Heart right ventricle (tissue), 16 donors: Measurements from ENCODE around the gene SLC44A5. TPM values are rescaled to one million over a fixed set of nuclear protein-coding genes. Genes with fewer than 3 reads are reported as not detected.

Experiments
- ATAC-seq, 8 donors: fragments of 200-7000 bp; cut with Tn5 transposase; one replicate each; pipeline ENCODE4 v1.9.1; 2020; ENCODE audit warnings: mild to moderate bottlenecking in 8 of 8, moderate library complexity in 8 of 8, moderate number of reproducible peaks in 1 of 8
- DNase-seq, 2 donors: peaks; one replicate each; pipeline ENCODE4 v3.0.0-alpha.2; 2020
- H3K27ac ChIP-seq, 10 donors: fragments of 200-600 bp; sonication (generic) in 2 of 10; one replicate each; pipeline versions ENCODE4 v1.5.0 to v1.8.0; 2020 to 2022; ENCODE audit warnings: mild to moderate bottlenecking in 3 of 10
- H3K27me3 ChIP-seq, 7 donors: fragments of 200-600 bp; one replicate each; pipeline ENCODE4 v1.8.0; 2021 to 2022; ENCODE audit warnings: mild to moderate bottlenecking in 2 of 7
- H3K36me3 ChIP-seq, 9 donors: fragments of 200-600 bp; sonication (generic) in 1 of 9; one replicate each; pipeline versions ENCODE4 v1.5.0 to v1.8.0; 2020 to 2022; ENCODE audit warnings: mild to moderate bottlenecking in 2 of 9
- H3K4me1 ChIP-seq, 9 donors: fragments of 200-600 bp; sonication (generic) in 1 of 9; one replicate each; pipeline versions ENCODE4 v1.5.0 to v1.8.0; 2020 to 2022; ENCODE audit warnings: mild to moderate bottlenecking in 4 of 9
- H3K4me3 ChIP-seq, 10 donors: fragments of 200-600 bp; sonication (generic) in 2 of 10; one replicate each; pipeline versions ENCODE4 v1.5.0 to v1.8.0; 2020 to 2022; ENCODE audit warnings: mild to moderate bottlenecking in 7 of 10, moderate library complexity in 2 of 10
- H3K9me3 ChIP-seq, 11 donors: fragments of 200-600 bp in 10 of 11; sonication (generic) in 2 of 11; one replicate each; pipeline versions ENCODE4 v1.5.0 to v1.8.0; 2013 to 2022; ENCODE audit warnings: mild to moderate bottlenecking in 2 of 11, control low read depth in 1 of 11, moderate library complexity in 1 of 11
- CTCF ChIP-seq, 9 donors: fragments of 200-600 bp; sonication (generic) in 2 of 9; IDR thresholded peaks; one replicate each; pipeline versions ENCODE4 v1.5.0 to v1.8.0; 2021 to 2022; ENCODE audit warnings: antibody characterized with exemption in 9 of 9, mild to moderate bottlenecking in 5 of 9, moderate library complexity in 1 of 9
- WGBS, 2 donors: extraction: QIAGEN DNeasy Blood & Tissue Kit; methylation state at CpG; one replicate each; pipeline ENCODE4 v1.1.7; 2013; ENCODE audit warnings: inconsistent platforms in 1 of 2; 5-methylcytosine and 5-hydroxymethylcytosine counted together
- intact Hi-C, 10 donors: fragments of 100-400 bp; cut with DNase I; formaldehyde crosslinking; loops; one replicate each; pipeline versions ENCODE4 v1.11.1 to v1.14.2; 2022
- polyA plus RNA-seq, 2 donors: library from polyadenylated mRNA; stranded (reverse); fragments of 200-250 nt; gene quantifications; one replicate each; pipeline ENCODE4 v1.2.3, GENCODE V29; 2013
- total RNA-seq, 10 donors: library from RNA; stranded (reverse); fragmentation: NEBNext Ultra II Directional in 3 of 10; extraction: Animal tissue kit (Norgen Biotek cat#: 25700) in 3 of 10; gene quantifications; one replicate each; pipeline versions ENCODE4 v1.2.1 to v1.2.4, GENCODE V29; 2021 to 2023
- donor health status: Arrhythmogenic right ventricular cardiomyopathy.
- donor health status: ischemic (EF 13 %, LVEDD 7.1; RV severe dilation, severe dysfunction).
- donor health status: healthy with polysubstance abuse.
- donor health status: DM: no; HTN: yes; CAD: no.
- donor health status: DM: no; HTN: no; CAD: no.
- donor health status: ischemic (EF 25% LVEDD 6.9; RV normal size, moderate dysfunction).
- donor health status: ischemic (EF 25% LVEDD 5.7; RV mildly dilated, moderate dysfunction).
- donor health status: healthy.
- donor health status: DM: yes; HTN: yes; CAD: no.
- donor health status: Ischemic cardiomyopathy.
- donor health status: ischemic (EF 35%, LVEDD 5.7; RV mildly dilated, moderate dysfunction).
- donor health status: nonischemic (EF 11% LVEDD 7.7; RV severe dilation, severe dysfunction).
- donor health status: DM: yes; HTN: yes; CAD: no.
- donor health status: PGD.
- donor health status: ischemic (EF 29% LVEDD 5.4; RV normal size, mild dysfunction).
- donor health status: nonischemic (EF 23%, LVEDD 6.1; RV moderate dilation, normal function).

Gene SLC44A5
- total and polyA plus RNA-seq, 12 donors, result 0.10 to 4.8 (median 1.5) TPM

GRCh38 chr1:75521658-75522057, 89.3 kb downstream of the SLC44A5 start:
- Histone ChIP-seq H3K27me3 (no peaks in the 10 kb centered on the region), H3K27ac (peak overlapping the region in 1 of 10 donors; percentile 43), H3K9me3 (no peaks in the 10 kb centered on the region), H3K36me3 (no peaks in the 10 kb centered on the region), H3K4me1 (peaks cover 0 to 4% (median 0%) of the 10 kb centered on the region in 9 donors), H3K4me3 (no peak overlapping the region)
- DNase-seq (no peak), ATAC-seq (peak in 1 of 8 donors; percentile 47)
- no peak for TF ChIP-seq CTCF (IDR thresholded peaks at IDR 0.05)
- intact Hi-C loops, result no loop called here
- 32 to 59% methylated on average over 3 of the region's 3 CpGs for WGBS, 2 donors

DNA sequence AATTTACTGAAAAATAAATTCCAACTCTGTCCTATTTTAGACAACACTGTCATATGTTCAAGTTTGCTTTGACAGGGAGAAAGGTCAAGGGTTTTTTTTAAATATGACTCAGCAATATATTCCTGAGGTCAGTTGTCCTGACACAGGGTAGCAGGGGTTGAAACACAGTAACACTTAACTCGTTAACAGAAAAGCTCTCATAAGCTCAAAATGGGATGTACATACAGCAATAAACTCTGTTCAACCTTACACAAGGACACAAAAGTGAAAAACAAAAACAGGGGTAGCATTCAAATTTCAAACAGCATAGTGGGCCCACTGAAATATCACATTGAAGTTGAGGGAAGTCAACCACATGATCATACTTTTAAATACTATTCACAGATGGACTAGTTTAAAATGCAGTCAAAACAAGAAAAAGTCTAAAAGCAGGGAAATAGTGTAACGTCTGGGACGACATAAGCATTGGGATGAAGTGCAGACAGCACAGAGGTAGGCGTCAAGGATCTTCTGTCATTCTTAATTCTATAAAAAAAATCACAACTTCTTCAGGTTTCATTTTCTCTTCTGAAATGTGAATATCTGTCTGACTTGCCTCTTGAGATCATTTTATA, 89.9 kb downstream of the SLC44A5 start:
- Histone ChIP-seq H3K27me3 (no peaks in the 10 kb centered on the region), H3K4me3 (no peak overlapping the region), H3K36me3 (no peaks in the 10 kb centered on the region), H3K27ac (peak overlapping the region in 1 of 10 donors; percentile 43), H3K4me1 (peaks cover 0 to 4% (median 0%) of the 10 kb centered on the region in 9 donors), H3K9me3 (no peaks in the 10 kb centered on the region)
- intact Hi-C loops, result no loop called here
- DNase-seq, result no peak
- TF ChIP-seq CTCF (IDR thresholded peaks at IDR 0.05), result no peak
- ATAC-seq, result peak in 1 of 8 donors; percentile 74
- WGBS, 2 donors, result 57 to 60% methylated on average over 4 of the region's 4 CpGs

DNA sequence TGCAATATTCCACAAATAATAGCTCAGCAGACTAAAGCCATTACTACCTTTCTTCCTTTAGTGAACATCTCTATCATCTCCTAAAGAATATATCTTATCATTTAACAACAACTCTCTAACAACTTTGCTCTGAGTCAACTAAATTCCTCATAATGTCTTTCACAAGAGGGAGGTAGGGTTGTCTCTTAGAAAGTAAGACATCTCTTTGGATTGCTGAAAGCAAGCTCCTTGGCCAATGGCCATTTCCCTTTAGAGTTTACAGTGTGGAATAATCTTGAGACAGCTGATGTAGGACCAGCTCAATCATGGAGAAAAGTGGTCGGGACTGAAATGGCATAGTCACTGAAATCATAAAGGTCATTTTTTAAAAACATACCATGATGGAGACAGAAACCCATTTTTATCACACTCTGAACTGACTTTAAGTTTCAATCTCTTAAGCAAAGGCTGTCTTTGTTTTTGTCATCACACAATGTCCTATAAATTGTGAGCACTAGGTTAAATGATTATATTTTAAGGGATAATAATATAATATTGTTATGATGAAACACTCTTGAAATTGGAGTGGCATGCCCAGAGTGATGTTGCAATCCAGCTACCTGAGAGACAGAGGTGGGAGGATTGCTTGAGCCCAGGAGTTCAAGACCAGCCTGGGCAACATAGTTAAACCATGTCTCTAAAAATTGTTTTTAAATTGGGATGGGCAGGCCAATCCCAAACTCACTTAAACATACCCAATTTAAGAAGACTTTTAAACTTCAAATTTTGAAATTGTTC, 91.1 kb downstream of the SLC44A5 start:
- Histone ChIP-seq H3K27me3 (no peaks in the 10 kb centered on the region), H3K27ac (no peak overlapping the region), H3K9me3 (no peaks in the 10 kb centered on the region), H3K4me1 (peaks cover 0 to 4% (median 0%) of the 10 kb centered on the region in 9 donors), H3K4me3 (no peak overlapping the region), H3K36me3 (no peaks in the 10 kb centered on the region)
- 67 to 76% methylated on average over 1 of the region's 1 CpG for WGBS, 2 donors
- intact Hi-C loops, result no loop called here
- ATAC-seq (no peak), DNase-seq (no peak)
- TF ChIP-seq CTCF (IDR thresholded peaks at IDR 0.05), result no peak

GRCh38 chr1:75518686-75519085, 92.2 kb downstream of the SLC44A5 start:
- 56% methylated on average over 2 of the region's 2 CpGs for WGBS, 2 donors
- no peak for DNase-seq
- Histone ChIP-seq H3K27me3 (no peaks in the 10 kb centered on the region), H3K9me3 (no peaks in the 10 kb centered on the region), H3K27ac (no peak overlapping the region), H3K4me1 (peaks cover 0 to 4% (median 0%) of the 10 kb centered on the region in 9 donors), H3K36me3 (no peaks in the 10 kb centered on the region), H3K4me3 (no peak overlapping the region)
- ATAC-seq, result no peak
- TF ChIP-seq CTCF (IDR thresholded peaks at IDR 0.05), result no peak
- intact Hi-C loops, result no loop called here
